Activated naive CD8-positive, alpha-beta T cell treated with anti-CD3 and anti-CD28 coated beads, Interleukin-2, amount 50 U/mL, for 24 hours (primary cell): ENCODE measurements around the gene TEX35.

Experiments
- ATAC-seq: fragments of 150-1000 bp; cut with Tn5 transposase; one replicate; pipeline ENCODE4 v1.10.0; 2021
- DNase-seq: peaks from one replicate; pipeline ENCODE4 v3.0.0; 2021
- H3K27ac Mint-ChIP-seq: one replicate; pipeline ENCODE4 v1.8.0; 2021; ENCODE audit warnings: mild to moderate bottlenecking, mixed read lengths
- H3K27me3 Mint-ChIP-seq: one replicate; pipeline ENCODE4 v1.8.0; 2021; ENCODE audit warnings: mixed read lengths
- H3K36me3 Mint-ChIP-seq: one replicate; pipeline ENCODE4 v1.8.0; 2021; ENCODE audit warnings: low read depth, mixed read lengths
- H3K4me1 Mint-ChIP-seq: one replicate; pipeline ENCODE4 v1.8.0; 2021; ENCODE audit warnings: mixed read lengths
- H3K4me3 Mint-ChIP-seq: one replicate; pipeline ENCODE4 v1.8.0; 2021; ENCODE audit warnings: mild to moderate bottlenecking, moderate library complexity, mixed read lengths
- H3K9me3 Mint-ChIP-seq: one replicate; pipeline ENCODE4 v1.8.0; 2021; ENCODE audit warnings: mixed read lengths

The TEX35 gene

GRCh38 chr1:178521241-178521640, 8.3 kb downstream of the TEX35 start:
- Mint-ChIP-seq H3K4me1 (no peaks in the 10 kb centered on the region), H3K4me3 (no peak overlapping the region), H3K9me3 (no peaks in the 10 kb centered on the region), H3K36me3 (no peaks in the 10 kb centered on the region), H3K27me3 (no peaks in the 10 kb centered on the region), H3K27ac (no peak overlapping the region)
- no peak for ATAC-seq
- DNase-seq = no peak

DNA sequence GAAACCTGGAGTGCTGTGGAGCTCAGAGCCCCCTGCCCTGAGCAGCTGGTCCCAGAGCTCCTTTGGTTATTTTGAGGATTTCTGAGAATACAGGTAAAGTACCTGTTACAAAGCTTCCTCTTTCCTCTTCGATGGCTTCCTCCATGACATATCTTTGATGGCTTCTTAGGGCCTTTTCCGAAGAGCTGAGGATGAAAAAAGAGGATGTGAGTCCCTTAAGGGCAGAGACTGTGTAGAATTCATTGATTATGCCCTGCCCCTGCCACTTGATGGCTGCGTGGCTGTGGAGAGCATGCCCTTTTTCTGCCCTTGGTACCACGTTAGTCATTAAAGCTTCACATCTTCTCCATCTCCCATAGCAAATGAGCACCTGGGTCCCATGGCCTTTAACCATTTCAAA, 14.2 kb downstream of the TEX35 start:
- ATAC-seq (no peak), DNase-seq (no peak)

GRCh38 chr1:178528228-178528952, 15.5 kb downstream of the TEX35 start:
- Mint-ChIP-seq H3K4me1 (no peaks in the 10 kb centered on the region), H3K36me3 (no peaks in the 10 kb centered on the region), H3K27me3 (no peaks in the 10 kb centered on the region), H3K27ac (no peak overlapping the region), H3K4me3 (no peak overlapping the region), H3K9me3 (no peaks in the 10 kb centered on the region)
- DNase-seq (no peak), ATAC-seq (no peak)

More for the DNA sequence above, 14.2 kb downstream of the TEX35 start:
- Mint-ChIP-seq H3K27me3 (no peaks in the 10 kb centered on the region), H3K4me3 (no peak overlapping the region), H3K36me3 (no peaks in the 10 kb centered on the region), H3K9me3 (no peaks in the 10 kb centered on the region), H3K27ac (no peak overlapping the region), H3K4me1 (no peaks in the 10 kb centered on the region)

DNA sequence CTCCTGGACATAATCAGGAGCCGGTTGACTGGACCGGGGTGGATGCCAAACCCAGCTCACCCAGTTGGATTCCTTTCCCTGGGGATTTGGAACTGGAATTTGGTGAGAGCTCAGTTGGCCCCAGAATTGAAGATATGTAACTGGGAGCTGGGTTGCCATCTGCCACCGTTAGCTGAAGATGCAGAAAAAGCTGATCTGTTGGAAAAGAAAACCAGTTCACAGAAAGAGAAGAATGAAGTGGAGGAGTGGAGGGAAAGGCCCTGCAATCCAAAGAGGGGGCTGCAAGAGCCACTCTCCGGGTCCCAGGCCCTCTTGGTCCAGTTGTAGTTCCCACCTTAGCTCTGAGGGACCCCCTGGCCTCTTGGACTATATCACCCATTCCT, 16.0 kb downstream of the TEX35 start:
- no peak for ATAC-seq
- no peak overlapping the region for H3K27ac Mint-ChIP-seq

DNA sequence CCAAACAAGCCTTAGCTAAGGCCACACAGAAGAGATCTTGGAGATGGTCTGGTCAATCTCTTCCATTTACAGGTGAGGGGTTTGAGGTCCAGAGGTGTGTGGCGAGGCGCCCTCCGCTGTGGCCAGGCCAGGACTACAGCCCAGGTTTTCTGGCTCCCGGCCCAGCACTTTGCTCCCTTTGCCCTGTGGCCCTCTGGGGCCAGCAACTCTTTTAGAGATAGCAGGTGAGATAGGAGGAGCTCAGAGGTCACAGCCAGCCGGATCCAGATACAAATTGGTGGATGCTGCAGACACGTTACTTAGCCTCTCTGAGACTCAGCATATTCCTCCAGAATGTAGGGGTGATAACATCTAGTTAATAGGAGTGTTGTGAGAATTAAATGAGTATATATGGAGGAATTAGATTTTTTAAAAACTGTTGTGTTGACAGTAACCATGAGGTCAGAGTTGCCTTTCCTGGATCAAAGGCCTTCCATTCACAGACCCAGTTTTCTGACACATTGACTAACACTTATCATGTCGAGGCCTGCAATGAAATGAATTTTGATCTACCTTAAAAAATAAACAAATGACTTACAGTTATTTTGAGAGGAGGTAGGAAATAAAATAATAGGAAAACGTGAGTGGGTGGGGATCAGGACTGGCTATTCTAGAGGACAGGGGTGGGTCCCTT, 16.6 kb downstream of the TEX35 start:
- DNase-seq = no peak
- Mint-ChIP-seq H3K4me3 (no peak overlapping the region), H3K4me1 (no peaks in the 10 kb centered on the region), H3K9me3 (no peaks in the 10 kb centered on the region), H3K27me3 (no peaks in the 10 kb centered on the region), H3K36me3 (no peaks in the 10 kb centered on the region), H3K27ac (no peak overlapping the region)
- ATAC-seq = no peak

More for the DNA sequence above, 16.0 kb downstream of the TEX35 start:
- H3K36me3 Mint-ChIP-seq = no peaks in the 10 kb centered on the region
- no peaks in the 10 kb centered on the region for H3K9me3 Mint-ChIP-seq
- H3K4me1 Mint-ChIP-seq = no peaks in the 10 kb centered on the region
- DNase-seq = no peak
- no peak overlapping the region for H3K4me3 Mint-ChIP-seq
- no peaks in the 10 kb centered on the region for H3K27me3 Mint-ChIP-seq

DNA sequence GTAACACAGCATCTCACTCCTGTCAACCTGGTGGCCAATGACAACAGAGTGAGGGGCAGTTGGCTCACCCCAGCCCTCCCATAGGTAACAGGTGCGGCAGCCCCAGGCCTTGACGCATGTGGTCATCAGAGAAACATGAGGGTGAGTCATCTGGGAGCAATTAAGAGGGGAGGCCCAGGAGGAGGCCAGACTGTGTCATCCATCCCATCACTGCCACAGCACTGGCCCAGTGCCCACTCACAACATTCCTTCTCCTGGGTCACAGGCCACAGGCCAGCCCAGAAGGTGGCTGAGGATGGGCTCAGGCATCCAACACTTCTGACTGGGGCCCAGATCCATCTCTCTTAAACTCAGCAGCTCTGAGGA, 17.1 kb downstream of the TEX35 start:
- Mint-ChIP-seq H3K4me1 (no peaks in the 10 kb centered on the region), H3K27ac (no peak overlapping the region), H3K4me3 (no peak overlapping the region), H3K36me3 (no peaks in the 10 kb centered on the region), H3K9me3 (no peaks in the 10 kb centered on the region), H3K27me3 (no peaks in the 10 kb centered on the region)
- no peak for ATAC-seq
- no peak for DNase-seq

- DNase-seq (no peak), ATAC-seq (no peak)
- Mint-ChIP-seq H3K4me3 (no peak overlapping the region), H3K36me3 (no peaks in the 10 kb centered on the region), H3K27ac (no peak overlapping the region), H3K4me1 (no peaks in the 10 kb centered on the region), H3K27me3 (no peaks in the 10 kb centered on the region), H3K9me3 (no peaks in the 10 kb centered on the region)
Measured at GRCh38 chr1:178530502-178530901, 17.6 kb downstream of the TEX35 start.

DNA sequence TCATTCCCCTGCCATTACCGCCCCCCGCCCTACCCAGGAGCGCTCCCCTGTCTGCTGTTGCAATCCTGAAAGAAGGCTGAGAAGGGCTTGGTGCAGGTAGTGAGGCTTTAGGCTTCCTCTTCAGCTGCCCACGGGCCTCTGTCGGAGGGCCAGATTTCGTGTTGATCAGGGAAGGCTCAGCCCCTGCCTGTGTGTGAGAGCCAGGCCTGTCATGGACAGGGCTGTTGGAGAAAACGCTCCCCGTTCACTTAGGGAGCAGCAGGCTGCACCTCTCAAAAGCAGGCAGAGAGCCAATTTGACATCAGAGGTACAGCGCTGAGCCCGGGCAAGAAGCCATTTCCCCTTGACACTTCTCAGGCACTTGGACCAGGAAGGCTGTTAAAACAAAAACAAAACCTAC, 19.0 kb downstream of the TEX35 start:
- H3K4me3 Mint-ChIP-seq = no peak overlapping the region
- H3K9me3 Mint-ChIP-seq = no peaks in the 10 kb centered on the region
- H3K27ac Mint-ChIP-seq = no peak overlapping the region
- H3K36me3 Mint-ChIP-seq = no peaks in the 10 kb centered on the region
- no peaks in the 10 kb centered on the region for H3K4me1 Mint-ChIP-seq
- no peak for ATAC-seq
- DNase-seq = no peak
- no peaks in the 10 kb centered on the region for H3K27me3 Mint-ChIP-seq

DNA sequence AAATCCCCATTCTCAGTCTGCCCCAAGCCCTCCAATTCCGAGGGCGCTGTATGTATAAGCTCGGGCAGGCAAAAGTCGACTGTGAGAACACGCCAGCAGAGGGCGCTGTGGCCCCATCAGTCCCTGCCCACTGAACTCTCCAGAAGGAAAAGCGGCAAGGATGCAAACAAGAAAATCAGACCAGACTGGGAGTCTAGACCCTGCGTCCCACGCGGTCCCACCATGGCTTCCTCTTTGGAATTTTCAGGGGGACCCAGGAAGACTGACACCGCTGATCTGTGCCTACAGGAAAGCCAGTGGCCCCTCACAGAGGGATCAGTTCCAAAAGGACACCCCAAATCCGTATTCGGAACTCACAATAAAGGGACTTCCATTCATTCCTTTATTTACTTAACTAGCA, 19.5 kb downstream of the TEX35 start:
- H3K27ac Mint-ChIP-seq = no peak overlapping the region
- H3K4me1 Mint-ChIP-seq = no peaks in the 10 kb centered on the region
- no peaks in the 10 kb centered on the region for H3K36me3 Mint-ChIP-seq
- DNase-seq = peak; percentile 80
- no peaks in the 10 kb centered on the region for H3K27me3 Mint-ChIP-seq
- ATAC-seq = peak; percentile 65
- H3K9me3 Mint-ChIP-seq = no peaks in the 10 kb centered on the region
- H3K4me3 Mint-ChIP-seq = no peak overlapping the region

GRCh38 chr1:178533121-178533946, 20.4 kb downstream of the TEX35 start:
- ATAC-seq (no peak), DNase-seq (no peak)
- Mint-ChIP-seq H3K36me3 (no peaks in the 10 kb centered on the region), H3K27ac (no peak overlapping the region), H3K4me1 (no peaks in the 10 kb centered on the region), H3K9me3 (no peaks in the 10 kb centered on the region), H3K27me3 (no peaks in the 10 kb centered on the region), H3K4me3 (no peak overlapping the region)

DNA sequence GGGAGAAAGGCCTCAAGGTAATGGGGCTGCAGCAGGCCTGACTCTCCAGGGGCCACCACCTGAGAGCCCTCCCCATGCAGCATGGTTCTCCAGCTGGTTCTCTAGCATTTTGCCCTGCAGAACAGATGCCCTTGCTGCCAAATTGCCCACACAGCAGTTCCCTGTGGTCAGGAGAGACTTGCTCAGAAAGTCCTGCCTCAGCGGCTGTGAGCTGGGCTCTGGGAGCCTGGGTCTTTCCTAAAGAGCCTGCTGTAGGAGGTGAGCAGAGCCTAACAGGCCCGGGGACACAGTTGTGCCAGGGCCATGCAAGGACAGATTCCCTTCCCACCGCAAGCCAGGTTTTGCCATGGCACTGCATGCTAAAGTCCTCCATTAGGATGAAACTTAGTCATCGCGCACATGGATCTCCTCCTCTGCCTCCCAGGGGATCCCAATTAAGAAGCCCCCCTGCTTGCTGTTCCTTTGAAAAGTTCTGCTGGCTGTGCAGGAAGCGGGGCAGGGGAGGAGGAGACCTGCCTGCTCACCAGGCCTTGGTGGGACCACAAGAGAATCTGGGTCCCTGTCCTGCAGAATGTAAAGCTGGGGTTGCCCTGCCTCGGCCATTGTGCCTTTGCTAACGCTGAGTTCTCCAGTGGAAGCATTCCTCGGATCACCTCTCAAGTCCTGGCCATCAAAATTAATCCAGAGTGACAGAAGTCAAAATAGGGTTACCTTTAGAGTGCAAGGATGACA, 21.4 kb downstream of the TEX35 start:
- H3K9me3 Mint-ChIP-seq = no peaks in the 10 kb centered on the region
- DNase-seq (no peak), ATAC-seq (no peak)
- no peaks in the 10 kb centered on the region for H3K4me1 Mint-ChIP-seq
- H3K27ac Mint-ChIP-seq = no peak overlapping the region
- no peaks in the 10 kb centered on the region for H3K27me3 Mint-ChIP-seq
- no peaks in the 10 kb centered on the region for H3K36me3 Mint-ChIP-seq
- no peak overlapping the region for H3K4me3 Mint-ChIP-seq

DNA sequence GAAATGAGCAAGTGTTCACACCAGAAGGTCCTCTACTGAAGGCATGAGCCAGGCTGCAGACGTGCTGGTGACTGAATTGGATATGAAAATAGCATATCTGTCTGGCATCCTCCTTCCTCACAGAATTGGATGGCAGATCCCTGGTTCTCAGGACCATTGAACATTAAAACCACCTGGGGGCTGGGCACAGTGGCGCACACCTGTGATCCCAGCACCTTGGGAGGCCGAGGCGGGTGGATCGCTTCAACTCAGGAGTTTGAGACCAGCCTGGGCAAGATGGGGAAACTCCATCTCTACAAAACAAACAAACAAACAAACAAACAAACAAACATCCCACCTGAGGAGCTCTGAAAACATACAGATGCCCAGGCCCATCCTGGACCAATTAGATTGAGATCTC, 23.4 kb downstream of the TEX35 start:
- no peak for ATAC-seq
- Mint-ChIP-seq H3K27ac (no peak overlapping the region), H3K9me3 (no peaks in the 10 kb centered on the region), H3K36me3 (no peaks in the 10 kb centered on the region), H3K4me1 (no peaks in the 10 kb centered on the region), H3K4me3 (no peak overlapping the region), H3K27me3 (no peaks in the 10 kb centered on the region)
- no peak for DNase-seq

- Mint-ChIP-seq H3K4me1 (no peaks in the 10 kb centered on the region), H3K27ac (no peak overlapping the region), H3K9me3 (no peaks in the 10 kb centered on the region), H3K4me3 (no peak overlapping the region), H3K27me3 (no peaks in the 10 kb centered on the region), H3K36me3 (no peaks in the 10 kb centered on the region)
- ATAC-seq (no peak), DNase-seq (no peak)
Measured at GRCh38 chr1:178536844-178537371, 24.0 kb downstream of the TEX35 start.

DNA sequence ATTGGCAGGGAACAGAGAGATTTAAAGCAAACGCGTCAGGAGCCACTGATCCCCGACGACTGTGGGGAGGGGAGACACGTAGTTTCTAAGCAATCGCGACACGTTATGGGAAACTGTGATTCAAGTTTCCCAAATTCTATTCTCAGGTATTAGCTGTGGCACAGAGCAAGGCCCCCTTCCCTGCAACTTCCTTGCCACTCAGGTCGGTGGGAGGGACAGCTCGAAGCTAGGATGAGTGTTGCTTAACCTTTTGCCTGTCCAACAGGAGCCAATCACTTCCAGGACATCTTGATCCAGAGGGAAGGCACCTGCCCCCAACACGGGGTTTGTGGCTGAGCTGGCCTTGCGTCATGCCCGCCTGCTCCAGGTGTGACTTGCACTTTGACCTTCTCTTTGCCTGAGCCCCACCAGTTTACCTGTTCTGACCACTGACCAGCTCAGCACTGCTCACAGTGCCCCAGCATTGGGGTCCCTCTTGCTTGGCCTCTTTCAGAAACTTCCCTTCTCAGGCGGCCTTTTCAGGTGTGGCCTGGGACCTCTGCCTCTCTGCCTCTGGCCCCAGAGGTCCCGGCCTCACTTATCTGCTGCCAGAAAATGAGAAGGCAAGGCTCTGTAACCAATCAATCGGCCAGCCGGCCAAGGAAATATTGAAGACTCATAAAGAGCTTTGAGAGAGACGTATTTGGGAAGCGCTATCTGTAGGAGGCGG, 24.6 kb downstream of the TEX35 start:
- Mint-ChIP-seq H3K4me3 (no peak overlapping the region), H3K27me3 (no peaks in the 10 kb centered on the region), H3K9me3 (no peaks in the 10 kb centered on the region), H3K27ac (no peak overlapping the region), H3K4me1 (no peaks in the 10 kb centered on the region), H3K36me3 (no peaks in the 10 kb centered on the region)
- DNase-seq (no peak), ATAC-seq (no peak)
